ENCODE data around the gene PDCD1.

Gene PDCD1

GRCh38 chr2:241865416-241865956, 6.8 kb upstream of the PDCD1 start:
- DNase-seq (ENCODE audit: low spot score), result no peak

GRCh38 chr2:241864850-241865213, 6.1 kb upstream of the PDCD1 start:
- DNase-seq (ENCODE audit: low spot score), result no peak

GRCh38 chr2:241864168-241864849, 5.6 kb upstream of the PDCD1 start:
- DNase-seq (ENCODE audit: low spot score), result no peak

- DNase-seq (ENCODE audit: low spot score), result no peak
These were observed 4.9 kb upstream of the PDCD1 start for GRCh38 chr2:241863536-241863954.

GRCh38 chr2:241862775-241863535, 4.3 kb upstream of the PDCD1 start:
- DNase-seq (ENCODE audit: low spot score), result no peak

GRCh38 chr2:241862093-241862492, 3.4 kb upstream of the PDCD1 start:
- no peak for DNase-seq (ENCODE audit: low spot score)

GRCh38 chr2:241861264-241861663, 2.6 kb upstream of the PDCD1 start:
- no peak for DNase-seq (ENCODE audit: low spot score)

GRCh38 chr2:241860184-241861078, 1.7 kb upstream of the PDCD1 start:
- DNase-seq (ENCODE audit: low spot score), result no peak

- peak; percentile 71 for DNase-seq (ENCODE audit: low spot score)
These were observed 916 bp upstream of the PDCD1 start for GRCh38 chr2:241859436-241860183.

- DNase-seq (ENCODE audit: low spot score), result no peak
These were observed 332 bp upstream of the PDCD1 start for GRCh38 chr2:241859017-241859435.

- DNase-seq (ENCODE audit: low spot score), result no peak
These were observed 1.0 kb downstream of the PDCD1 start for GRCh38 chr2:241857572-241858121.

GRCh38 chr2:241857041-241857541, 1.6 kb downstream of the PDCD1 start:
- no peak for DNase-seq (ENCODE audit: low spot score)

- DNase-seq (ENCODE audit: low spot score), result no peak
These were observed 2.7 kb downstream of the PDCD1 start for GRCh38 chr2:241855888-241856422.

GRCh38 chr2:241855245-241855887, 3.3 kb downstream of the PDCD1 start:
- no peak for DNase-seq (ENCODE audit: low spot score)

GRCh38 chr2:241854342-241855244, 4.1 kb downstream of the PDCD1 start:
- DNase-seq (ENCODE audit: low spot score), result no peak

- DNase-seq (ENCODE audit: low spot score), result no peak
These were observed 4.9 kb downstream of the PDCD1 start for GRCh38 chr2:241853651-241854341.

GRCh38 chr2:241852981-241853631, 5.6 kb downstream of the PDCD1 start:
- DNase-seq (ENCODE audit: low spot score), result no peak
